Gastroesophageal sphincter (tissue), 4 donors: ENCODE measurements around the gene POLN. TPM values are rescaled to one million over a fixed set of nuclear protein-coding genes. Genes with fewer than 3 reads are reported as not detected.

Source experiments
- ATAC-seq: fragments of 150-250 bp; one replicate; pipeline ENCODE4 v1.9.1; 2016; ENCODE audit warnings: mild to moderate bottlenecking, moderate library complexity
- H3K27ac ChIP-seq, 4 donors: fragments of 200-600 bp; sonication (generic) in 3 of 4; 1 replicate in 3 of 4; 2 replicates in 1 of 4; pipeline ENCODE4 v1.5.1; 2016 to 2019
- H3K27me3 ChIP-seq: fragments of 200-600 bp; sonication (generic); one replicate; pipeline ENCODE4 v1.5.1; 2019
- H3K36me3 ChIP-seq, 2 donors: fragments of 200-600 bp; sonication (generic); one replicate each; pipeline ENCODE4 v1.5.1; 2019; ENCODE audit warnings: control low read depth in 1 of 2
- H3K4me1 ChIP-seq, 3 donors: fragments of 200-600 bp; sonication (generic); 1 replicate in 2 of 3; 2 replicates in 1 of 3; pipeline ENCODE4 v1.5.1; 2016 to 2019; ENCODE audit warnings: control low read depth in 2 of 3
- H3K4me3 ChIP-seq, 2 donors: fragments of 200-600 bp; sonication (generic); one replicate each; pipeline ENCODE4 v1.5.1; 2019; ENCODE audit warnings: mild to moderate bottlenecking in 1 of 2, moderate library complexity in 1 of 2
- H3K9me3 ChIP-seq, 3 donors: fragments of 200-600 bp; sonication (generic); one replicate each; pipeline ENCODE4 v1.5.1; 2017 to 2019; ENCODE audit warnings: control low read depth in 2 of 3
- CTCF ChIP-seq, 4 experiments: fragments of 200-600 bp in 2 of 4; fragments of 450-650 bp in 2 of 4; sonication (generic) in 1 of 4; IDR thresholded peaks; one replicate each; pipeline ENCODE4 v1.5.1; 2017 to 2019; ENCODE audit warnings: antibody characterized with exemption in 4 of 4, mild to moderate bottlenecking in 2 of 4, moderate library complexity in 2 of 4
- EP300 ChIP-seq: sonication (generic); formaldehyde crosslinking; IDR thresholded peaks from one replicate; pipeline ENCODE4 v1.6.1; 2017; ENCODE audit warnings: antibody characterized with exemption, mild to moderate bottlenecking
- POLR2A ChIP-seq, 2 donors: fragments of 450-650 bp; IDR thresholded peaks; one replicate each; pipeline ENCODE4 v1.6.1; 2017; ENCODE audit warnings: antibody characterized with exemption in 2 of 2, mild to moderate bottlenecking in 2 of 2, moderate library complexity in 1 of 2
- POLR2AphosphoS5 ChIP-seq: sonication (generic); formaldehyde crosslinking; IDR thresholded peaks from one replicate; pipeline ENCODE4 v1.6.1; 2017; ENCODE audit warnings: antibody characterized with exemption
- WGBS, 2 donors: methylation state at CpG; one replicate each; pipeline ENCODE4 v1.1.5; 2018; ENCODE audit warnings: low coverage in 1 of 2; 5-methylcytosine and 5-hydroxymethylcytosine counted together
- total RNA-seq, 4 donors: library from RNA; depleted of rRNA; stranded (reverse); fragments of >200 nt; gene quantifications; one replicate each; pipeline ENCODE4 v1.1.0, GENCODE V29; 2016

POLN gene
- total RNA-seq, 4 donors from 2014 or later = 1.5 to 4.6 (median 2.6) TPM

GRCh38 chr4:2281575-2282343 lies 39.8 kb upstream of the POLN start:
- Histone ChIP-seq H3K27ac (no peak overlapping the region), H3K36me3 (no peaks in the 10 kb centered on the region), H3K9me3 (no peaks in the 10 kb centered on the region), H3K27me3 (no peaks in the 10 kb centered on the region), H3K4me3 (no peak overlapping the region), H3K4me1 (no peaks in the 10 kb centered on the region)
- TF ChIP-seq POLR2A (IDR thresholded peaks at IDR 0.05) = no peak
- TF ChIP-seq POLR2AphosphoS5 = no peak
- no peak for TF ChIP-seq EP300
- TF ChIP-seq CTCF (IDR thresholded peaks at IDR 0.05) = no peak
- WGBS, 2 donors = 62 to 74% methylated on average over 7 to 10 of the region's 10 CpGs
- no peak for ATAC-seq

GRCh38 chr4:2280531-2281300 lies 38.8 kb upstream of the POLN start:
- H3K27me3 ChIP-seq = no peaks in the 10 kb centered on the region
- no peak overlapping the region for H3K27ac ChIP-seq
- ATAC-seq = no peak
- H3K4me3 ChIP-seq = no peak overlapping the region
- 72 to 83% methylated on average over 8 to 10 of the region's 13 CpGs for WGBS, 2 donors
- no peaks in the 10 kb centered on the region for H3K36me3 ChIP-seq
- H3K4me1 ChIP-seq = no peaks in the 10 kb centered on the region
- TF ChIP-seq POLR2A (IDR thresholded peaks at IDR 0.05) (no peak), EP300 (no peak), CTCF (IDR thresholded peaks at IDR 0.05) (no peak), POLR2AphosphoS5 (no peak)
- no peaks in the 10 kb centered on the region for H3K9me3 ChIP-seq

- H3K4me3 ChIP-seq = no peak overlapping the region
- TF ChIP-seq POLR2AphosphoS5 = no peak
- no peak for TF ChIP-seq POLR2A (IDR thresholded peaks at IDR 0.05)
- no peak for TF ChIP-seq CTCF (IDR thresholded peaks at IDR 0.05)
- no peak for TF ChIP-seq EP300
- H3K27me3 ChIP-seq = no peaks in the 10 kb centered on the region
- H3K4me1 ChIP-seq = no peaks in the 10 kb centered on the region
- no peak overlapping the region for H3K27ac ChIP-seq
- 85 to 92% methylated on average over 8 to 9 of the region's 9 CpGs for WGBS, 2 donors
- peaks cover 0 to 5% of the 10 kb centered on the region in 2 donors for H3K36me3 ChIP-seq
- no peak for ATAC-seq
- no peaks in the 10 kb centered on the region for H3K9me3 ChIP-seq
These were observed 36.0 kb upstream of the POLN start for GRCh38 chr4:2277956-2278355.

GRCh38 chr4:2276581-2277325 lies 34.8 kb upstream of the POLN start:
- ATAC-seq = no peak
- Histone ChIP-seq H3K36me3 (peaks cover 0 to 10% of the 10 kb centered on the region in 2 donors), H3K27ac (no peak overlapping the region), H3K4me1 (no peaks in the 10 kb centered on the region), H3K27me3 (no peaks in the 10 kb centered on the region), H3K4me3 (no peak overlapping the region), H3K9me3 (no peaks in the 10 kb centered on the region)
- no peak for TF ChIP-seq POLR2A (IDR thresholded peaks at IDR 0.05)
- TF ChIP-seq CTCF (IDR thresholded peaks at IDR 0.05) = no peak
- TF ChIP-seq POLR2AphosphoS5 = no peak
- no peak for TF ChIP-seq EP300
- WGBS, 2 donors = 89 to 92% methylated on average over 21 to 22 of the region's 30 CpGs
